ENCODE results near the gene SORCS1.

SORCS1 gene

DNA sequence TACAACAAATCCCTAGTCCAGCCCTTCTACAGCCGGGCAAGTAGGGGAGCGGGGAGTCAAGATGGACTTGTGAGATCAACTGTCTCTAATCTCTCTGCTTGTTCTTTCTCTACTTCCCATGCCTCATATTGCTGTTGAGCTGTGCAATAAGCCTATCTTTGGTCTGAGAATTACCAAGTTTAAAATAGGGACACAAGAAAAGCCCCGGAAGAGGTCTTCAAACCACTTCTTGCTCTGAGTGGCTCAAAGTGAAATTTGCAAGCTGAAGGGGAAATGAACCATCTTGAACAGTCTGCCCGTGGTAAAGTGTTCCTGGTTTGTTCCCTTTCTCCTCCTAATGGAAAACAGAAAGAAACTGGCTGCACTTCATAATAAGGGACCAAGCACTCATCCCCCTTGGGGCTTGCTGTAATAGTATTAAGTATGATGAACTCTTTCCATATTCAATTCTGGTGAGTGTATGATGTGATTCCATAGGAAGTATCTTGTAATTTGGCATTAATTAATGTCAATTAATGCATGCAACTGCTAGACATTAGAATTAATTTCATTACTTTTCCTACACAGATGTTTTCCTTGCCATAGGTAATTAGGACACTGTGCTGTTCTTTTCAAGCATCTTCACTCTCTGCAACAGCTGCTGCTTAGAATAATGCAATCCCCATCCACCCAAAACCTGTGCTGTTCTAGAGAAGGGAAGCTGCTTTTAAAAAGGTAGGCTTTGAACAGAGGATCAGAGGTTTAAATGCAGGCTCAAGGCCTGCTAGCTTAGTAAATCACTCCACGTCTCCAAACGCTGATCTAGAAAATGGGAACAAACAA is 449.6 kb downstream of the SORCS1 start:
- FAIRE-seq, result no peak

DNA sequence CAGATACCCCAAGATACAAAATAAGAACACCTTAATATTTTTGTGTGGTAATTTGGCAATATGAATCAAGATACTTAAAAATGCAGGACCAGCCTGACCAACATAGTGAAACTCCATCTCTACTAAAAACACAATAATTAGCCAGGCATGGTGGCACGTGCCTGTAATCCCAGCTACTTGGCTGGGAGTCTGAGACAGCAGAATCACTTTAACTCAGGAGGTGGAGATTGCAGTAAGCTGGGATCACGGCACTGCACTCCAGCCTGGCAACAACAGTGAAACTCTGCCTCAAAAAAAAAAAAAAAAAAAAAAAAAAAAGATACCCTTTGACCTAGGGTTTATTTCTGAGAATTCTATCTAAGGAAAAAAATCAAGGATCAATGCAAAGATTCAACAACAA is 450.7 kb downstream of the SORCS1 start:
- FAIRE-seq, result no peak

DNA sequence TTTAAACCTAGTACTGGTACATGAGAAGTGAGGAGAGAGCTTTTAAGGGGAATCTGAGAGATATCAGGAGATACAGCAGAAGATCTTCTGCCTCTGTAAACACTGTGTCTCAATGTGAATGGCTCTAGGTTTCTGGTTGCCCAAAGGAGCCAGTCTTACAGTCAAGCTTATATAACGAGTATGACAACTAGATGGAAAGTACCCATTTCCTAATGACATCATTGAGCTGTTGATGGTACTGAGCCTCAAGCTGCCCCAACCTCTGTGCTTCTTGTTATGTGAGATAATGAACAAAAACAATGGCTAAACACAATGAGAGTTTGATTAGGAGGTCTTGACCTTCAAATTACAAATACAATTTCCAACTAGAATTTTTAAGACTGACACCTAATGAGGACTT is 451.5 kb downstream of the SORCS1 start:
- FAIRE-seq, result no peak

DNA sequence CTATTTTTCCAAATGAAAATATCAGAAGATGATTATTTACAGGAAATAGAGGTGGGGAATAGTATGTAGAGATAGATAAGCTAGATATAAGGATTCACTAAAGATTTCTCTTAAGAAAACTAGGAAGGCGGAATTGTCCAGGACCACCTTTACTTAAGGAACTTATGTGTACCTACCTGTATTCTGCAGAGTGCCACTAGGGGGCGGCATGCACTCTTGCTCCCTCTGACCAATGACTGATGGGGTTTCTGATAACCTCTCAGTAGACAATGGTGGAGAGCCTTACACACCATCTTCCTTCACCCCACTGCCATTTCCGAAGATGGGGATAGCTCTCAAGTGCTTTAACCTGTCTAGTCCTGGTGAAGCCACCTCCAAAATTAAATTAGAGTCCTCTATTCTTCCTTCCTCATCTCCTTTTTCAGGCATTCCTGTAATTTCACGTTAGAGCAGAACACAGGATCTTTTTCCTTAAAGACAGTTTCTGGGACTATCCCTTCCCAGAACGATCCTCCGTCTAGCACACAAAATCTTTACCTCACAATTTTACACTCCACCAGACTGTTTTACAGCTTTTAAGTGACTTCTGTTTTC is 453.1 kb downstream of the SORCS1 start:
- FAIRE-seq, result no peak

DNA sequence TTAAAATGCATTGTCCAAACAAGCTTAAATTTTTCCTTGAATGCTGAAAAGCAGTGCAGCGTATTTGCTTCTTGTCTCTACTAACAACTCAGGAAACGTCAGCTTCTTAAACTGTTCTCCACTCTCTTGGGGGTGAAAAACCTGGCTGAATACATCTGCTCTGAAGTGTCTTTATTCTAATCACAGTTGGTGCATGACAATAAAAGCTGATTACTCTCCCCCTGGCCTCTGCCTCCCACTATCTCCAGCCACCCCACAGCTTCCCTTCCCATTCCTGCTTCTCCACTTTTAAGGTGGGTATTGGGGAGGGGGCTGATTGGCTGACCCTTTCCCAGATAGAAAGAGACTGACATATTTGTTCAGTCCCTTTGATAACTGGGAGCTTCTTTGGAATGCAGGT is 456.0 kb downstream of the SORCS1 start:
- FAIRE-seq, result no peak

DNA sequence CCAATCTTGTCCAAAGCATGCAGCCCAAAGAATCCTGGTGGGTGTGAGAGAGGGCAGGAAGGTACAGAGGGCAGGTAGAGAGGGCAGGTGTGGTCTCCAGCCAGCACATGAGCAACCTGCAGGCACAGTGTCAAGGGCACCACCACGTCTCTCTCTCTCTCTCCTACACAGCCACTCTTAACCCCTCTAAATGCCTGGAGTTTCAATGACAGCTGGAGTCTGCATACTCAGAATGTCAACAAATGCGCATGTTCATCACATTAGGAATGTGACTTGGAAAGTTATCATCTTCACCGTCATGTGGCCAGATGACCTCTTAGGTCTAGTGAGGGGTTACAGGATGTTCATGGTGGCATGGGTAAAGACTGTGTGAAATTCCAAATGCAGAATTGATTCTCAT is 456.8 kb downstream of the SORCS1 start:
- no peak for FAIRE-seq

DNA sequence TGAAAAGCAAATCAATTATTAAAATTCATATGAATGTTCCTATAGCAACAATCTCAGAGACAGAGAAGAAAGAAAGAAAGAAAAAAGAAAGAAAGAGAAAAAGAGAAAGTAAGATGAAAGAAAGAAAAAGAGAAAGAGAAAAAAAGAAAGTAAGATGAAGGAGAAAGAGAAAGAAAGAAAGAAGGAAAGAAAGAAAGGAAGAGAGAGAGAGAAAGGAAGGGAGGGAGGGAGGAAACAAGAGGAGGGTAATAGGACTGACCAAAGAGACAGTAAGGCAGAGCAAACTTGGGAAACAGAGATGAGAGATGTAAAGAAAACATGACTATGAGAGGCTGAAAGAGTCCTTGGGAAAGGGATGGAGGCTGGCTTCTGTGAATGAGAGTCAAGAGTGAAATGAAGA is 458.4 kb downstream of the SORCS1 start:
- no peak for FAIRE-seq

DNA sequence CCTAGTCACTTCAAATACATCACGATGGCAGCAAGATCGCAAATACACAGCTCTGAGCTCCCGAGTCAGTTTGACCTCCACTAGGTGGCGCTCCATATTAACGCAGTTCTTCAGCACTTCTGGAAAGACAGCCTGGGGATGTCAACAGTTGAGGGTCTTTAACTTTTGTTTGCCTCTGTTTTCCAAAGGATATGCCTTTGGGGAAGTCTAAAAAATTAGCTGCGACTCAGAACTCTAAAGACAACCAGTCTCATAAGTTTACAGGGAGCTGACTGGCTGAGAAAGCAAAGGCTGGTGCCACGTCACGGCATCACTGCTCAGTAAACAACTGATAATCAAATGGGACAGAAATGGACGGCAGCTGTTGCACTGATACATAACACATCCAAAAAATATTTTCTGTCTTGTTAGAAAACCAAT is 458.8 kb downstream of the SORCS1 start:
- FAIRE-seq, result no peak

DNA sequence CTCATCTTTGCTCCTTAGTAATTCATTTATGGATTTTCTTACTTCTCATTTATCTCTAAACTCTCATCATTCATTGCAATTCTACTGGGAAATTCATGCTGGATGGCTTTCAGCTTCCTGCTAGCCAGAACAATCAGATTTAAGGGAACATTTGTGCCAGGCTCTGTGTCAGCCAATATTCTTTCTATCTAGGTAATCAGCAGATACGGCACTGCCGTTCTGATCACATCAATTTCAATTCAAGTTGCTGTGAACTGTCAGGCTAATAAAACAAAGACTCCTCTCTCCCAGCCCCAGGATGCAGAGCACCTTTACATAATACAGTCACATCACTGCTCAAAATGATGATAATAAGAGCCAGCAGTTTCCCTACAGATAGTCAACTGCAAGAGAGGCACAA is 468.3 kb downstream of the SORCS1 start:
- FAIRE-seq, result no peak

DNA sequence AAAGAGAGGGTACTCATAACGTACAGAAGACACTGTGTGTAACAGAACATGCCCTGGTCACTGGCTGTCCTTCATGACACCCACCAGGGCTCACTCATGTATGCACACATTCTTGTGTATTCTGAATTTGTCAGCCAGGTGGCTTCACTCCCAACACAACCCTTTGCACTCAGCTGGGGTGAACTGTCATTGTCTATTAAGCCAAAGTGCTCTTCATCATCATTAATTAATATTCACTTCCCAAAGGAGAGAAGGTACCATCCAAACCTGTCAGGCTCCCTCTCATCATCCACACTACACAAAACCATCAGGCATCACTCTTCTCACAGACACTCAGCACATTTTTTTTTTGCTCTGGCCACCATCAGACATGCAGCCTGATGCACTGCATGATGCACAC is 469.8 kb downstream of the SORCS1 start:
- FAIRE-seq, result no peak

DNA sequence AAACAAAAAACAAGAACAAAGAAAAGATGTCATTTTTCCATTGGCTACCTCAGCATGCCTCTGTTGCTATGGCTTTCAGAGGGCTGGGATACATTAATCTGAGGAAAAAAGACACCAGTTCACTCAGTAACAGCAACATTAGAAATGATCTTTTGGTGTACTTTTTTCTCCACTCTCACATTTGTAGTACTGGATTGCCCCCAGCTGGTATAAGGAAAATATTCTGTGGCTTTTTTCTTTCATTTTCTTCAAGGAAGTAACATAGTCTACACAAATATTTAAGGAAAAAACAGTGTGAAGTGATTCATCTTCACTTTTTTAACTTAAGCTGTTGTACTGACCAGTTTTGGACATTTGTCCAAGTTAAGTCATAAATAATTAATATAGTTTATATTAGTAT is 482.3 kb downstream of the SORCS1 start:
- FAIRE-seq, result no peak

DNA sequence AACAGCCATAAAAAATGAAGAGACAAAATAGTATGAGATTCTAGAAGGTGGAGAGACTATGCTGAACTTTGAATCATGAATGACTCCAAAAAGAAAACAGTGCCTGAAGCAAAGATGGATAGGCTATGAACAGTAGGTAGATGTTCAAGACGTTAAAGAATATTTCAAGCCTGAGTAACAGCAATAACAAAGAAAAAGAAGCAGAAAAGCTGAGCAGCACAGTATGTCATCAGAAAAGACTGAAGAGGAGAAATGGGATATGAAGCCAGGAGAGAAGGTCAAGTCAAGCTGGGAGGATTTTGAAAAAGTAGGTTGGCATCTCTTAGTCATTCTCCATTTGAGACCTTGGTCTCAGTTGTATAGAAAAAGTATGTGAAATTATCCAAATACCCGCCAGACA is 484.4 kb downstream of the SORCS1 start:
- no peak for FAIRE-seq

DNA sequence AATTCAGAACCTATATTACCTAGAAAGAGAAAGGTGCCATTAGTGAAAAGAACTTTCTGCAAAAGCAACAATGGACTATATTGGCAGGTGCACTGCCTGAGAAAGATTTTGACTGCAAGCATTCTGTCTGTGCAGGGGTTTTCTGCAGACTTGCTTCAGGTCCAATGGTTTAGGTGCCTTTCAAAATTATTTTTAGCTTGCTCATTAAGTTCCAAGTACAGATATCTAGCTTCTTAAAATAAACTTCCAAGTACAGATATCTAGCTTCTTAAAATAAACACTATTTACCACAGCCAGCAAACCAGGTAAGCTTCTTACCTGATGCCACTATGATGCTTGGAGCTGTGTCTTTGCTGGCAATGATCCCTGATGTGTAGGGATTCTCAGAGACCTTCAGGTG is 485.2 kb downstream of the SORCS1 start:
- no peak for FAIRE-seq

DNA sequence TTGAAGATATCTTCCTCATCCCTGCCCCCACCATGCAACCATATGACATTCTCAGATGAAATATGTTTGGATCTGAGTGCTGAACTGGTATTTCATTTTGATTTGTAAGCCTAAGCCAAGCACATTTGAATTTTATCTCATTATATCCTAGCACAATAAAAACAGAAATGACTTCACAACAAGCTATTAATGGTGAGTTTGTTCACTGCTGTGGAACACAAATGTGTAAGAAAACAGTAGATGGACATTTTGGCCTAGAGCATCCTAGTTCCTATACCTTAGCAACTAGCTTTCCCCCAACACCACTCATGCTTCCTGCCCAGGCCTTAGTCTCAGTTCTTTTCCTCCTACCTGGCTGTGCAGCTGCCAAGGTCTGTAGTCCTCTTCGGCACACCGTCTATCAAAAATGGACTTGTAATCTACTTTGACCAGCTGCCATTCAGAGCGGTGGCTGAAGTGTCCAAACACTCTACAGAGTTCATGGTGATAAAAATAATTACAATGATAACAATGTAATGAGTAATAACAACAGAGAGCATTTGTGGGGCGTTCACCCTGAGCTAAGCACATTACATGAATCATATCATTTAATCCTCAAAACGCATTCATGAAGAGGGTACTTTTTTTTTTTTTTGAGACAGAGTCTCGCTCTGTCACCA is 491.9 kb downstream of the SORCS1 start:
- FAIRE-seq, result no peak

DNA sequence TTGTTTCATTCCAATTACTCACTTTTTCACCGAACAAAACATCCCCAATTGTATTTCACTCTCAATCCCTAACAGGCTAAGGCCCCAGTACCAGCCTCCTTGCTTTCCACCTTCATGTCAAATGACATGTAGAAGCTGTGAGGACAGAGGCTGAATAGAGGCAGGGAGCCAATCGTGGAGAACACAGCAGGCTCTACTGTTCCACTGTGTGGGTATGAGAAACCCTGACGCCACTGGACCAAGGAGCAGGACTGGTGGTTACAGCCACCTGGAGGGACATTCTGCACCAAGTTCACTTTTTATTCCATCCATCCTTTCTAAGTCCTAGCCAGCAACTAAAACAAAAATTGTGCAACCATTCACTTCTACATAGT is 502.8 kb downstream of the SORCS1 start:
- no peak for FAIRE-seq

DNA sequence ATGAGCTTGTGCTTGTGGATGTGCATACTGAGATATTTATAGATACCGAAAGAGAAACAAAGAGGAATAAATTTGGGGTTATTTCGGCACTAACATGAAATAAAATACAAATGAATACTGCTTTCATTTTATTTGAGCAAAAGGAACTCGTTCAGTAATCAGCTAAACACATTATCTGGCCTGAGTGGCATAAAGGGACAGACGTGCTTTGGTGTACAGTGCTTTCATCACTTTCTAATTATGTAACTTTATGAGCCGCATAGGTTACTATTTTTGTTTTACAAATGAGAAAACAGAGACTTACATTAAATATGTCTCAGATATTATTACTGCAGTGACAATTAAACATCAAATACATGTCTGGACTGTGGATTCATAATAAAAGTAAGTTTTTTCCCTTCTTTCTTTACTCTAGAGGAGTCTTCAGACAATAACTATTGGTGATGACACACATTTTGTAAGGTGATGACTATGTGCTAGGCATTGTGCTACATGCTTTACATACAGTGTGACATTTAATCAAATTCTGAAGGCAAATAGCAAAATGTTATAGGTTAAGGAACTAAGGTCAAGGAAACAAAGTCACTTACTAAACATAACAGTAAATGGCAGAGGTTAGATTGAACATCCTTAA is 503.3 kb downstream of the SORCS1 start:
- no peak for FAIRE-seq

DNA sequence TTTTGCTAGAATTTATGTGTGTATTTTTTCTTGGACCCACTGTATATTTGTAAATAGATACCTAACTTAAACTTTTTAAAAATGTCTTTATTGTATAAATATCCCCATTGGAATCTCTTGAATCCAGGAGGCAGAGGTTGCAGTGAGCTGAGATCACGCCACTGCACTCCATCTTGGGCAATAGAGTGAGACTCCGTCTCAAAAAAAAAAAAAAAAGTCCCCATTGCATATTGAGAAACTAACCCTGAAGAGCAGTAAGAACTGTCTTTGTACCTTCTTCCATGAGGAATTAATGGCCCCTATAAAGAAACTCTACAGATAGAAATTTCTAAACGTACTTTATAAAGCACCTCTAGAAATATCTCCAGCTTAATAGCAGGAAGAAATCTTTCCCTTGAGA is 504.0 kb downstream of the SORCS1 start:
- FAIRE-seq, result no peak

DNA sequence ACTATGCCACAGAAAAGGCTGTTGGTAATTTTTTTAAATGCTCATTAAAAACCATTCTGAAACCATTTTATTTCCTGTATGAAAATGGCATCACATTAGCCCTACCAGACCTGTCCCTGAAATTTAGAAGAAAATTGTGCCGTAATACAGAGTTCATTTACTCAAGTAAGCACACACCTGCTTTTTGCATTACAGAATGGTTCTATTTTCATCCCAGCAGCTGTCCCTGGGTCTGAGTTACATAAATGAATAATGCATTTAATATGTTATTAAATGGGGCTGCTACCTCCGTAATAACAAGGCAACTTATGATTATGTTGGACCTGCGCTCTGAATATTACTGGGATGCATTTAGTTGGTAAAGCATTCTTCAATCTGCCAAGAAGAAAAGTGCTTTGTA is 508.9 kb downstream of the SORCS1 start:
- no peak for FAIRE-seq

DNA sequence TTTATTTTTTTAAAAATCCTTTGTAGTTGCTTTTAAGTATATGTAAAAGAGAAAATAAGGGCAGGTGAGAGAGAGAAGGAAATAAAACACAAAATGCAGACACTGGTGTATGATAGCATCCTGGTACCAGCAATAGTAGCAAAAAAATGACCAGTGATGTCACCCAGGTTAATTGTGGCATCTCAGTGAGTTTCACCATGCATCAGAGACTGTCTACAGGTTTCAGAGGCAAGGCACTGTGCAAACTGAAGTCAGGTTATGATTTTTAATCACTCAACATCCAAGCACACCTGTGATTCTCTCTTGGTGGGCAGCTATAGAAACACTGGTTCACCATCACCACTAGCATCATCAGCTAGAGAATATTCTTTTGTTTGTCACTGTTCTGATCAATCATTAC is 509.3 kb downstream of the SORCS1 start:
- no peak for FAIRE-seq

DNA sequence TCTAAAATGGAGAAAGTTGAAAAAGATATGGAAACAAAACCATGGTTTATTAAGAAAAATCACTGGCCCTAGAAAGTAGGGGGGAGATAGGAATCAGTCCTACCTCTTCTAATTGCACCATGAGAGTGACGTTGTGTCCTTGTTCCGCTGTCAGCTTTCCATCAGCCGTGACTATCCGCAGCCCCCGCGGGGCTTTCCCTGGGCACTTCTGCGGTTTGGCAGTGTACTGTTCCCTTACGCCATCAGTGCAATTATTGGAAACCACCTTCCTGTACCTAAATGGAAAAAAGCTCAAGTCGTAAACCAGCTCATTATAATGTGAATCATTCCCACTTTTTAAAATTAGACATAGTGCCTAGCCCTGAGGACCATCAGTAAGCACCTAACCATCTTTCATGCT is 512.2 kb downstream of the SORCS1 start:
- FAIRE-seq, result no peak

DNA sequence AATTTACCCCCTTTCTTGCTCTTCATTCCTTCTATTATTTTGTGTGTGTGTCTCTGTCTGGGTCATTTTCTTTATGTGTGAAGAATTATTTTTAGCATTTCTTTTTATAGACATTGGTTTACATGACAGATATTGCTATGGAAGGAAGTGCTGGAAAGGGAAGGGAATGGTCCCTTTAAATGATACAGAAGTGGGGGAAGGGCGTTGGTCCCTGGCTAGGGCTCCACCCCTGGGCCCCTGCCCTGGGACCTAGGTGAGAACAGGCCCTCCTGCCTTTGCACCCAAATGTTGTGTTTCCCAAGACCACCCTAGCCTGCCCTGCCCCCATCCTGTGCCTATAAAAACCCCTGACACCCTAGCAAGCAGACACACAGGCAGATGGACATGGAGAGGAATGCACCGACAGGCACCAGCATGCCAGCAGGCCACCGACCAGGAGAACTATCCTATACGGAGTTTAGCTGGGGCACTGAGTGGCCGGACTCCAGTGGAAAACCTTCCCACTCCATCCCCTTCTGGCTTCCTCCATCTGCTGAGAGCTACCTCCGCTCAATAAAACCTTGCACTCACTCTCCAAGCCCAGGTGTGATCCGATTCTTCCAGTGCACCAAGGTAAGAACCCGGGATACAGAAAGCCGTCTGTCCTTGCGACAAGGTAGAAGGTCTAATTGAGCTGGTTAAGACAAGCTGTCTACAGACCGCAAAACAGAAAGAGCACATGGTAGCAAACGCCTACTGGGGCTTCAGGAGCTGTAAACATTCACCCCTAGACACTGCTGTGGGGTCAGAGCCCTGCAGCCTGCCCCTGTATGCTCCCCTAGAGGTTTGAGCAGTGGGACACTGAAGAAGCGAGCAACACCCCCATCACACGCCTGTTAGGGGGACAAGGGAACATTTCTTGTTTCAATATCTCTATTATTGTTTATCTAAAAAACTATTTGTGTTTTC is 515.7 kb downstream of the SORCS1 start:
- no peak for FAIRE-seq

DNA sequence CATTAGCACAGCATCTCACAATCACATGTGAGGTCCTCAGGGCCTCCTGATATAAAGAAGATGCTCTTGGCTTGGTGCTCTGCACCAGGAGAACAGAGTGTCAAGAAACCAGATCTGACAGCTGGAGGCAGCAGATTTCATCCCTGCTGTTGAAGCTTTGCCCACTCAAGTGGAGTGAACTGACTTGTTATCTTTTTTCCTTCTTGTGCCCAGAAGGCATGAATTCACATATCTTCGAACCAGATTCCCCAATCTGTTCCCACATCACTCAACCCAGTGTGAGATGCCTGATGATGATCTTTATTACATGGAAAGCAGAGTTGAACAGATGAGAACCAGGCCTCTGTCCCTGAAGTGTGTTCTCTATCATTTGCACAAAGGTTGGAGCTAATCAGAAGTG is 521.0 kb downstream of the SORCS1 start:
- FAIRE-seq, result no peak

DNA sequence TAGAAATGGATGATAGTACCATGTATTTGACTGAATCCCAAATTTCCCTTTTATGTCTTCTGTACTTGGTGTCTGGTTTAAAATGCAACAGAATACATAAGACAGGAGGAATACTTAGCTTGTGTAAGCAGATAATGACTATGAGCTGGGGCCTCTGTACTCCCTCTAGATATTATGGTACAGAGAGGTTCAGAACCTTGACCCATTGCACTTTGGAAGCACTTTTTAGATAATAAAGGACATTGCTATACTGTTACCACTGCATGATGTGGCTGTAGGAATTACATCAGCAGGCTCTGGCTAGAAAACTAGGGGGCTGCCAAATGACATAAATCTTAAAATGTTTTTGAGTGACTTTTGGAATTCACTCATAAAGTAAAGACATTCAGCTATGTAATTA is 526.6 kb downstream of the SORCS1 start:
- no peak for FAIRE-seq
